Skin epidermis (tissue), 12 donors: ENCODE measurements around the gene SFRP5.

Source experiments
- H3K27ac ChIP-seq, 21 experiments: fragments of 200-600 bp; sonication (generic) in 11 of 21; one replicate each; pipeline ENCODE4 v1.5.0; 2020; ENCODE audit warnings: mild to moderate bottlenecking in 3 of 21, inconsistent platforms in 2 of 21, moderate library complexity in 2 of 21
- H3K4me3 ChIP-seq, 7 experiments: fragments of 200-600 bp; sonication (generic) in 2 of 7; one replicate each; pipeline ENCODE4 v1.5.0; 2020; ENCODE audit warnings: inconsistent platforms in 2 of 7, mild to moderate bottlenecking in 2 of 7, moderate library complexity in 1 of 7

Gene SFRP5

DNA sequence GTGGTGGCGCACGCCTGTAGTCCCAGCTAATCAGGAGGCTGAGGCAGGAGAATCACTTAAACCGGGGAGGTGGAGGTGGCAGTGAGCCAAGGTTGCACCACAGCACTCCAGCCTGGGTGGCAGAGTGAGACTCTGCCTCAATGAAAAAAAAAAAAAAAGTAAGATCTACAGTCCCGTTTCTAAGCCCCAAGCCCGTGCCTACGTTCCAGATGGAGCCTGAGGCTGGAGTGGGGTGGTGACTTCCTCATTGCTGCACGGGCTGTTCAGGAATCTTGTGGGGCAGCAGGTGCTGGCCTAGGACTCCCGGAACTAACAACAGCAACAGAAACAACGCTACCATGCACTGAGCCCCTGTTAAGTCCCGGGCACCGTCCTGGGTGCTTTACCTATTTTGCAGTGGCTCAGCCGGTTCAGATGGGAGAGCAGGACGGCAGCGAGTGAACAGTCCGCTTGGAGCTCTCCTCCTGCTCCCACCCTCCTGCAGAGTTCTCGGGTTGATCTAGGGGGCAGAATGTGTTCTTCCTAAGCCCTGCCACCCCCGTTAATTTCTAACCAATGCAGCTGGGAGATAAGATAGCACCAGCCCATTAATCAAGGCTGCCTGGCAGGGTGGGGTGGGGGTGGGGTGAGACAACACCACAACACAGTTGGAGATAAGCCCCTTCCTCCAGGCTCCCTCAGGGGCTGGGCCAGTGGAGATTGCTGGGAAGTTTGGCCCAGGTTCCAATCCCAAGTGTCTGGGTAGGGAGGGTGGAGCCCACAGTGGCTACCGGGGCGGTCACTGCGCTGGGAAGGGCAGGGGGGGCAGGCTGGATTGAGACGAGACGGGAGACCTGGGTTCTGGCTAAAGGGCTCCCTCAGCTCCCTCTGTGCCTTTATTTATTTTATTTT lies 17.0 kb upstream of the SFRP5 start:
- H3K27ac ChIP-seq, result no peak overlapping the region
- no peak overlapping the region for H3K4me3 ChIP-seq

- no peak overlapping the region for H3K4me3 ChIP-seq
- no peak overlapping the region for H3K27ac ChIP-seq
These were observed 13.9 kb upstream of the SFRP5 start for GRCh38 chr10:97785731-97786130.

DNA sequence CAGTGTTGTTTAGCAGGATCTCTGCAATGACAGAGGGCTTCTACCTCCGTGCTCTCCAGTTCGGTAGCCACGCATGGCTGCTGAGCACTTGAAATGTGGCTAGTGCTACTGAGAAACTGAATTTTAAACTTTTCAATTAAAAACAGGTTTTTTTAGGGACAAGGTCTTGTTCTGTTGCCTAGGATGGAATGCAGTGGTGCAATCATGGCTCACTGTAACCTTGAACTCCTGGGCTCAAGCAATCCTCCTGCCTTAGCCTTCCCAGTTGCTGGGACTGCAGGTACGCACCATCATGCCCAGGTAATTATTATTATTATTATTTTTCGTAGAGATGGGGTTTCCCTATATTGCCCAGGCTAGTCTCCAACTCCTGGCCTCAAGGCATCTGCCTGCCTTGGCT lies 13.4 kb upstream of the SFRP5 start:
- Histone ChIP-seq H3K4me3 (no peak overlapping the region), H3K27ac (no peak overlapping the region)

- H3K27ac ChIP-seq, result no peak overlapping the region
- no peak overlapping the region for H3K4me3 ChIP-seq
These were observed 12.5 kb upstream of the SFRP5 start for GRCh38 chr10:97784200-97784810.

- no peak overlapping the region for H3K27ac ChIP-seq
These were observed 10.8 kb upstream of the SFRP5 start for GRCh38 chr10:97782455-97783228.

DNA sequence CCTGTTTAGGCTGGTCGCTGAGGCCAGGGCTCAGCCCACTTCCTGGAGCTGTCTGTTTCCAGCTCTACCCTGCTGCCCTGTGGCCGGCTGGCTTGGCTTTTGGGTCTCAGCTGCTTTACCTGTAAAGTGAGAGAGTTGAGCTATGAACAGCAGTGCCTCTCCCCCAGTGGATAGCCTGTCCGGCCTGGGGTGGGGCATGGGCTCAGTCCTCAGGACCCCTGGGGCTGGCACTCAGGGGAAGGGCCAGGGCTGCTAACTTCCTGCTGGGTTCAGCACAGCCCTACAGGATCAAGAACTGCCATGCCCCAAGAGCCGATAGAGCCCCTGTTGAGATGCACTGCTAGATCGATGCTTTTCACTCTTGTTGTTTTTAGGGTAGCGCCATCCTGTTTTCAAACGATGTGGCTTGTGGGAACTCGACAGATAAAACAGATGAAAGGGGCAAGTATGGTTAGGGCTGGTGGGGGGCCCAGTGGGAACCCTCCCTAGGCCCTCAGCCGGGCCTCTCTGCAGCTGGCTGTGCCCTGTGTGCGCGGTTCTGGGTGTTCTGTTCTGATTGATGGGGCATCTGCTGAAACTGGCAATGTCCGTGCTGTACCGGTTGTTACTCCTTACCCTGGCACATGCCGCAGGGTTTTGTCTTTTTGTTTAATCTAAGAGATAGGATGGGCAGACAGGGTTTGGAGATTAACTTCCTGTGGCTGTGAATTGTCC lies 10.0 kb upstream of the SFRP5 start:
- H3K4me3 ChIP-seq, result no peak overlapping the region
- H3K27ac ChIP-seq, result peak overlapping the region in 4 of 21 experiments; percentile 6 to 64 (median 32)

More at GRCh38 chr10:97782455-97783228, 10.8 kb upstream of the SFRP5 start:
- no peak overlapping the region for H3K4me3 ChIP-seq

DNA sequence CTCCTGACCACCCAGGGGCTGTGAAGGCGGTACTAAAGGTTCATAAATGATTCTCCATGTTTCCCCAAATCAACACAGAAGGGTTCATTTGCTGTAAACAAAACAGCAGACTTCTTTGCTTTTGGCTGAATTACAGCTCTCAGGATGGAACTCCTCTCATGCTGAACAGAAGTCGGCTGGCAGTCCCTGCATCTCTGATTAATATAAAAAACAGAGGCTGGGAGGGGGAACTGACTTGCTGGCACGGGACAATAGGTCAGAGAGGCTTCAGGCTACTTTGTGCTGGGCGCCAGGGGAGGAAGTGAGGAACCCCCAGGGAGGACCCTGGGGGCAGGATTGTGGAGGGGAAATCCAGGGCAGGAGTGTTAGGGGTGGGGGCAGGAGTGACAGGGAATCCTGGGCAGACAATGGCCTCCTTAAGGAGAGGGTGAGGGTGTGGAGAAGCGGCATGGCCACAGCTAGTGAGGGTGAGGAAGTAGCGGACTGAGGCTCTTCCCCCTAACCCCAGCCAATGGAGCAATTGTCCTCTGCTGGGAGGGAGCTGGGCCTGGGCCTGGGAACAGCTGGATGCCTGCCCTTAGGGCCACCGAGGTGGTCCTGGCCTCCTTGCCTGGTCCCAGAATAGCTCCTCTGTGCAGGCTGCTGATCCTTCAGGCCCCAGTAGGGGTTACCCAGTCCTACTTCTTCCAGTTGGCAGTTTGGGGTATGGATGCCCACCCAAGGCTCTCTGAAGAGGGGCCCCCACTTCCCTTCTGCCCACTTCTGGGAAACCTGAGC lies 9.2 kb upstream of the SFRP5 start:
- H3K4me3 ChIP-seq, result no peak overlapping the region
- H3K27ac ChIP-seq, result peak overlapping the region in 4 of 21 experiments; percentile 6 to 64 (median 31)

GRCh38 chr10:97779975-97780374 lies 8.2 kb upstream of the SFRP5 start:
- H3K27ac ChIP-seq, result no peak overlapping the region
- H3K4me3 ChIP-seq, result no peak overlapping the region

GRCh38 chr10:97779492-97779891 lies 7.7 kb upstream of the SFRP5 start:
- no peak overlapping the region for H3K27ac ChIP-seq

DNA sequence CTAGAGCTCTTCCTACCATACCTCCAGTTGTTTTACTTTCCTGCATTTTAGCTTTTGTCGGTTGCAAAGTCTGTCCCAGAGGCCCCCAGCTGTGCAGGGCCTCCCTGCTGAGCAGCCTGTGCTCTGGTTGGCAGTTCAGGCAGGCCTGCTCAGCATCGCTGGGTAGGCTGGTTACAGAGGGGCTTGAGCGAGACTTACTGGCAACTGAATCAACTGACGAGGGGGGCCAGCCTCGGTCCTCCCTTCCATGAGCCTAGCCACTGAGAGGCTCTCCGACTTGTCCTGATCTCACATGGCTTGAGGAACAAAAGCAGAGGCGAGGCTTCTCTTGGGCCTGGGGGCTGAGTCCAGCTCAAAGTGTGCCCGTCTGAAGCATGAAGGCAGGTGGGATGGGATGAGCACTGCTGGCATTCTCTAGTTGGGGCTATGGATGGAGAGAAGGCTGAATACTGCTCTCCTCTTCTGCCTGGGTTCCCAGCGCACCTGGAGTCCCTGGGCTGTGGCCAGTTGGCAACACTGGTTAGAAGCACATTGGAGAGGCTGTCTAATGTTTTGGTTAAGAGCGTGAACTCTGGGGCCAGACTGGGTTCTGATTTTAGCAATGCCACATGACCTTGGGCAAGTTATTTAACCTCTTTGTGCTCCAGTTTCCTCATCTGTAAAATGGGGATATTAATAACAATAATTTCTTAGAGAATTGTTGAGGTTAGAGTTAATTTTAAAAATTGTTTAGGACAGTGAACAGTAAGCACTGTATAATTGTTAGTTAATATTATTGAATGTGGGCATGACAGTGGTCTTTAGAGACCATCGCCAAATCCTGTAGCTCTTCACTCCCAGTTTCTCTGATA lies 6.9 kb upstream of the SFRP5 start:
- H3K27ac ChIP-seq, result no peak overlapping the region

More at GRCh38 chr10:97779492-97779891, 7.7 kb upstream of the SFRP5 start:
- no peak overlapping the region for H3K4me3 ChIP-seq

GRCh38 chr10:97777143-97777542 lies 5.3 kb upstream of the SFRP5 start:
- Histone ChIP-seq H3K27ac (no peak overlapping the region), H3K4me3 (no peak overlapping the region)

More for the DNA sequence above, 6.9 kb upstream of the SFRP5 start:
- no peak overlapping the region for H3K4me3 ChIP-seq

- no peak overlapping the region for H3K27ac ChIP-seq
- H3K4me3 ChIP-seq, result no peak overlapping the region
These were observed 3.1 kb upstream of the SFRP5 start for GRCh38 chr10:97774811-97775294.

GRCh38 chr10:97773096-97773495 lies 1.3 kb upstream of the SFRP5 start:
- Histone ChIP-seq H3K27ac (no peak overlapping the region), H3K4me3 (no peak overlapping the region)

GRCh38 chr10:97771055-97771891 lies 526 bp downstream of the SFRP5 start:
- H3K27ac ChIP-seq, result no peak overlapping the region
- peak overlapping the region in 3 of 7 experiments; percentile 19 to 32 (median 20) for H3K4me3 ChIP-seq

DNA sequence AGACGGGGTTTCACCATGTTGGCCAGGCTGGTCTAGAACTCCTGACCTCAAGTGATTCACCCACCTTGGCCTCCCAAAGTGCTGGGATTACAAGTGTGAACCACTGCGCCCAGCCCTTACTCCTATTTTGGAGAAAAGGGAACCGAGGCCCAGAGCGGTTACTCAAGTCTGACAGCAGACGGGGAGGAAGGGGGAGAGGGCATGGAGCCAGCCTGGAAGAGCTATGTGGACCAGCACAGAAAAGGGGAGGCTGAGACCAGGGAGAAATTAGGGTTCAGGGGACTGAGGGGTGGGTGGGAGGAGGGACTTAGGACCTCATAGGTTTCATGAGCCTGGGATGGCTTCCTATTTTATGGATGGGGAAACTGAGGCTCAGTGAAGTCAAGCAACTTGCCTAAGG lies 1.5 kb downstream of the SFRP5 start:
- Histone ChIP-seq H3K27ac (no peak overlapping the region), H3K4me3 (no peak overlapping the region)

- no peak overlapping the region for H3K4me3 ChIP-seq
- H3K27ac ChIP-seq, result no peak overlapping the region
These were observed 3.2 kb downstream of the SFRP5 start for GRCh38 chr10:97768322-97769315.
